ENCODE results near the gene GBP6. TPM values are rescaled to one million over a fixed set of nuclear protein-coding genes. Genes with fewer than 3 reads are reported as not detected.
A peak's percentile ranks its signal among the peaks of the same experiment; 100 is the strongest.
"Not testable (repeated sequence)": the region's sequence is repeated elsewhere in the genome, so short reads cannot be mapped to it uniquely, and the experiment has no call there.

The GBP6 gene, protein sequence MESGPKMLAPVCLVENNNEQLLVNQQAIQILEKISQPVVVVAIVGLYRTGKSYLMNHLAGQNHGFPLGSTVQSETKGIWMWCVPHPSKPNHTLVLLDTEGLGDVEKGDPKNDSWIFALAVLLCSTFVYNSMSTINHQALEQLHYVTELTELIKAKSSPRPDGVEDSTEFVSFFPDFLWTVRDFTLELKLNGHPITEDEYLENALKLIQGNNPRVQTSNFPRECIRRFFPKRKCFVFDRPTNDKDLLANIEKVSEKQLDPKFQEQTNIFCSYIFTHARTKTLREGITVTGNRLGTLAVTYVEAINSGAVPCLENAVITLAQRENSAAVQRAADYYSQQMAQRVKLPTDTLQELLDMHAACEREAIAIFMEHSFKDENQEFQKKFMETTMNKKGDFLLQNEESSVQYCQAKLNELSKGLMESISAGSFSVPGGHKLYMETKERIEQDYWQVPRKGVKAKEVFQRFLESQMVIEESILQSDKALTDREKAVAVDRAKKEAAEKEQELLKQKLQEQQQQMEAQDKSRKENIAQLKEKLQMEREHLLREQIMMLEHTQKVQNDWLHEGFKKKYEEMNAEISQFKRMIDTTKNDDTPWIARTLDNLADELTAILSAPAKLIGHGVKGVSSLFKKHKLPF
- not detected in 2 replicates for total RNA-seq

GRCh38 chr1:89363638-89364536 lies at the start of gene GBP6:
Gene GBP6 (plus strand): TSS chr1:89364059. CDS start chr1:89368552, 4,493 bp downstream.
- intact Hi-C loops (cut with micrococcal nuclease): loop anchor here (2.0 kb wide), 1 partner anchor 87 kb away; no protein-coding TSS in a partner anchor
- Mint-ChIP-seq H3K27ac (no peak within 1 kb of the TSS), H3K9me3 (no peaks in the 10 kb centered on the region), H3K4me1 (ENCODE audit: low read depth) (peaks cover 17% of the 10 kb centered on the region), H3K27me3 (ENCODE audit: low read depth) (peaks cover 26% of the 10 kb centered on the region), H3K4me3 (ENCODE audit: low read depth) (peak within 1 kb of the TSS; percentile 35), H3K36me3 (ENCODE audit: low read depth) (no peaks in the 10 kb centered on the region)
- DNase-seq (ENCODE audit: low spot score): no peak

- H3K36me3 Mint-ChIP-seq (ENCODE audit: low read depth): peaks cover 27% of the 10 kb centered on the region
- DNase-seq (ENCODE audit: low spot score): no peak
- no peak overlapping the region for H3K27ac Mint-ChIP-seq
- peaks cover 65% of the 10 kb centered on the region for H3K9me3 Mint-ChIP-seq
- no peaks in the 10 kb centered on the region for H3K4me1 Mint-ChIP-seq (ENCODE audit: low read depth)
- intact Hi-C loops (cut with micrococcal nuclease): no loop called here
- H3K27me3 Mint-ChIP-seq (ENCODE audit: low read depth): peaks cover 12% of the 10 kb centered on the region
- no peak overlapping the region for H3K4me3 Mint-ChIP-seq (ENCODE audit: low read depth)
Measured at GRCh38 chr1:89322402-89322801, 41.5 kb upstream of the GBP6 start.

GRCh38 chr1:89331890-89332289 lies 32.0 kb upstream of the GBP6 start:
- intact Hi-C loops (cut with micrococcal nuclease): no loop called here
- peaks cover 7% of the 10 kb centered on the region for H3K36me3 Mint-ChIP-seq (ENCODE audit: low read depth)

GRCh38 chr1:89332461-89332860 lies 31.4 kb upstream of the GBP6 start:
- H3K27me3 Mint-ChIP-seq (ENCODE audit: low read depth): peaks cover 10% of the 10 kb centered on the region
- no peak overlapping the region for H3K4me3 Mint-ChIP-seq (ENCODE audit: low read depth)
- no peaks in the 10 kb centered on the region for H3K4me1 Mint-ChIP-seq (ENCODE audit: low read depth)
- intact Hi-C loops (cut with micrococcal nuclease): no loop called here
- H3K9me3 Mint-ChIP-seq: peaks cover 19% of the 10 kb centered on the region
- H3K27ac Mint-ChIP-seq: no peak overlapping the region
- no peak for DNase-seq (ENCODE audit: low spot score)
- peaks cover 7% of the 10 kb centered on the region for H3K36me3 Mint-ChIP-seq (ENCODE audit: low read depth)

More at GRCh38 chr1:89331890-89332289, 32.0 kb upstream of the GBP6 start:
- no peak for DNase-seq (ENCODE audit: low spot score)
- H3K27me3 Mint-ChIP-seq (ENCODE audit: low read depth): peaks cover 10% of the 10 kb centered on the region
- H3K9me3 Mint-ChIP-seq: peaks cover 19% of the 10 kb centered on the region
- H3K4me3 Mint-ChIP-seq (ENCODE audit: low read depth): no peak overlapping the region
- H3K4me1 Mint-ChIP-seq (ENCODE audit: low read depth): no peaks in the 10 kb centered on the region
- H3K27ac Mint-ChIP-seq: no peak overlapping the region

GRCh38 chr1:89335486-89335885 lies 28.4 kb upstream of the GBP6 start:
- no peak overlapping the region for H3K27ac Mint-ChIP-seq
- peaks cover 10% of the 10 kb centered on the region for H3K9me3 Mint-ChIP-seq
- no peak overlapping the region for H3K4me3 Mint-ChIP-seq (ENCODE audit: low read depth)
- H3K4me1 Mint-ChIP-seq (ENCODE audit: low read depth): no peaks in the 10 kb centered on the region
- no peaks in the 10 kb centered on the region for H3K36me3 Mint-ChIP-seq (ENCODE audit: low read depth)
- intact Hi-C loops (cut with micrococcal nuclease): no loop called here
- DNase-seq (ENCODE audit: low spot score): no peak
- peaks cover 13% of the 10 kb centered on the region for H3K27me3 Mint-ChIP-seq (ENCODE audit: low read depth)

DNA sequence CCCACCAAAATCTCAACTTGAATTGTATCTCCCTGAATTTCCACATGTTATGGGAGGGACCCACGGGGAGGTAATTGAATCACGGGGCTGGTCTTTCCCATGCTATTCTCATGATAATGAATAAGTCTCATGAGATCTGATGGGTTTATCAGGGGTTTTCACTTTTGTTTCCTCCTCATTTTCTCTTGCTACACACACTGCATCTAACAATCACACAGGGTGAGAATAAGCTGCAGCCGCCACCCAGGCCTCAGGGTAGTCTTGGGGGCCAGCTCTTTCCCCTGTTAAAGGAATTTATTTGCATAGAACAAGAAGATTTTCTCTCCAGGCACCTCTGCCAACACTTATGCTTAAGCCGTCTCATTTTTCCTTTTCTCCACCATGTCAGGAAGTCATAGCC lies 26.0 kb upstream of the GBP6 start:
- intact Hi-C loops (cut with micrococcal nuclease): no loop called here
- DNase-seq (ENCODE audit: low spot score): no peak
- H3K27me3 Mint-ChIP-seq (ENCODE audit: low read depth): peaks cover 9% of the 10 kb centered on the region
- no peaks in the 10 kb centered on the region for H3K4me1 Mint-ChIP-seq (ENCODE audit: low read depth)
- no peak overlapping the region for H3K27ac Mint-ChIP-seq
- H3K4me3 Mint-ChIP-seq (ENCODE audit: low read depth): no peak overlapping the region
- peaks cover 6% of the 10 kb centered on the region for H3K9me3 Mint-ChIP-seq
- no peaks in the 10 kb centered on the region for H3K36me3 Mint-ChIP-seq (ENCODE audit: low read depth)

DNA sequence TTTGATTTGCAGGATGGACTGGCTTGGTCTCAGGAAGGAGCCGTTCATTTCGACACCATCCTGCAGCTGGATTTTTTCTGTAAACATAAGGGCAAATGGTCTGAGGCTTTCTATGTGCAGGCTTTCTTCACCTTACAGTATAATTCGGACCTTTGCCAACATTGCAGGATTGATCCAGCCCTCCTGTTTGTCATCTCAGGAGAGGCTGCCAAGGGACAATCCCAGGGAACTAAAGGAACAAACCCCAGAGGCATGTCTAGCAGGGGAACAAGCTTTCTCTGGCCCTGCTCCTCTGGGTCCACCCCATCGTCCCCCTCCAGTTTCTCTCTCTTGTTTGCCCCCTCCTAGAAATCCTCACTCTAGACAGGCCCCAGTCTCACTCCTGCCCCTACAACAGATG lies 24.8 kb upstream of the GBP6 start:
- no peak overlapping the region for H3K27ac Mint-ChIP-seq
- H3K9me3 Mint-ChIP-seq: peaks cover 6% of the 10 kb centered on the region
- intact Hi-C loops (cut with micrococcal nuclease): no loop called here
- DNase-seq (ENCODE audit: low spot score): no peak
- no peak overlapping the region for H3K4me3 Mint-ChIP-seq (ENCODE audit: low read depth)
- peaks cover under 1% of the 10 kb centered on the region for H3K4me1 Mint-ChIP-seq (ENCODE audit: low read depth)
- peaks cover 6% of the 10 kb centered on the region for H3K27me3 Mint-ChIP-seq (ENCODE audit: low read depth)
- H3K36me3 Mint-ChIP-seq (ENCODE audit: low read depth): no peaks in the 10 kb centered on the region

DNA sequence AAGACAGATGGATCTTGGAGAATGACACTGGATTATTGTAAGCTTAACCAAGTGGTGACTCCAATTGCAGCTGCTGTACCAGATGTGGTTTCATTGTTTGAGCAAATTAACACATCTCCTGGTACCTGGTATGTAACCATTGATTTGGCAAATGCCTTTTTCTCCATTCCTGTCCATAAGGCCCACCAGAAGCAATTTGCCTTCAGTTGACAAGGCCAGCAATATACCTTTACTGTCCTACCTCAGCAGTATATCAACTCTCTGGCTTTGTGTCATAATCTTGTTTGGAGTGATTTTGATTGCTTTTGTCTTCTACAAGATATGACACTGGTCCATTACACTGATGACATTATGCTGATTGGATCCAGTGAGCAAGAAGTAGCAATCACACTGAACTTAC lies 18.4 kb upstream of the GBP6 start:
- H3K4me1 Mint-ChIP-seq (ENCODE audit: low read depth); H3K27ac Mint-ChIP-seq; H3K4me3 Mint-ChIP-seq (ENCODE audit: low read depth); H3K27me3 Mint-ChIP-seq (ENCODE audit: low read depth); H3K9me3 Mint-ChIP-seq; H3K36me3 Mint-ChIP-seq (ENCODE audit: low read depth); intact Hi-C loops (cut with micrococcal nuclease); DNase-seq (ENCODE audit: low spot score): not testable (repeated sequence)

DNA sequence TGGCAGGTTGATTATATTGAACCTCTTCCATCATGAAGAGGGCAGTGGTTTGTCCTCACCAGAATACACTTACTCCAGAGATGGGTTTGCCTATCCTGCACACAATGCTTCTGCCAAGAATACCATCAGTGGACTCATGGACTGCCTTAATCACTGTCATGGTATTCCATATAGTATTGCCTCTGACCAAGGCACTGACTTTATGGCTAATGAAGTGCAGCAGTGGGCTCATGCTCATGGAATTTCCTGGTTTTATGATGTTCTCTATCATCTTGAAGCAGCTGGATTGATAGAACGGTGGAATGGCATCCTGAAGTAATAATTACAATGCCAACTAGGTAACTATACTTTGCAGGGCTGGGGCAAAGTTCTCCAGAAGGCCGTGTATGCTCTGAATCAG lies 16.6 kb upstream of the GBP6 start:
- DNase-seq (ENCODE audit: low spot score): no peak

GRCh38 chr1:89350298-89350697 lies 13.6 kb upstream of the GBP6 start:
- Mint-ChIP-seq H3K9me3 (no peaks in the 10 kb centered on the region), H3K27me3 (ENCODE audit: low read depth) (peaks cover 9% of the 10 kb centered on the region), H3K4me1 (ENCODE audit: low read depth) (peaks cover 11% of the 10 kb centered on the region), H3K36me3 (ENCODE audit: low read depth) (no peaks in the 10 kb centered on the region), H3K27ac (no peak overlapping the region), H3K4me3 (ENCODE audit: low read depth) (no peak overlapping the region)
- intact Hi-C loops (cut with micrococcal nuclease): no loop called here
- DNase-seq (ENCODE audit: low spot score): no peak

More for the DNA sequence above, 16.6 kb upstream of the GBP6 start:
- H3K36me3 Mint-ChIP-seq (ENCODE audit: low read depth): no peaks in the 10 kb centered on the region
- H3K27ac Mint-ChIP-seq: no peak overlapping the region
- no peaks in the 10 kb centered on the region for H3K9me3 Mint-ChIP-seq
- peaks cover 9% of the 10 kb centered on the region for H3K27me3 Mint-ChIP-seq (ENCODE audit: low read depth)
- H3K4me1 Mint-ChIP-seq (ENCODE audit: low read depth): peaks cover 8% of the 10 kb centered on the region
- intact Hi-C loops (cut with micrococcal nuclease): no loop called here
- no peak overlapping the region for H3K4me3 Mint-ChIP-seq (ENCODE audit: low read depth)

DNA sequence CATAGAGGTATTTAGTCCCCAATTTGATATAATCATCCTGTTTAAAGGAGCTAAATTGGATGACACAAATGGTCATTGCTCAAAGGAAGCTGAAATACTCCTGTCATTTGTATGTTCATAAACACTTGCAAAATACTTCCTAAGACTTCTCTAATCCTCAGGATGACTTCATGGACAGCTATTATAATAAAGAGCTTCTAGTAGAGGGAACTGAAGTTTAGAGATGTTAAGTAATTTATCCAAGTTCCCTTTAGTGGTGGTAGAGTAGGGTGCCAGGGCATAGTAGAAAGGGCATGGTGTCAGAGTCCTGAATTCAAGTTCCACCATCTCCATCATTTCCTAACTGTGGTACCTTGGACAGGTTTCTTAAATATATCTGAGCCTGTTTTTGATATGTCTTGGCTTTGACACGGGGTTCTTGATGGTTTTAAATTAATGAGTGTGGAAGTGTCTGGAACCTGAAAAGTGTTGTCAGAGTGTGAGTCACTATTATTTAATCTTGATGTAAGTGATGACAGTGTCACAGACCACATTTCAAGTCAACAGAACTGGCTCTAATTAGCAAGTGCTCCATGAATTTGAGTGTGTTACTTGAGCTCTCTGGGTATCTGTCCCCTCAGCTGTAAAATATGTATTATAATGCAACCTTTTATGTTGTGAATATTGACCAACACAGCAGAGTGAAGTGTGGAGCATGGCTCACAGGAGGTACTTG lies 12.1 kb upstream of the GBP6 start:
- no peaks in the 10 kb centered on the region for H3K9me3 Mint-ChIP-seq
- no peak for DNase-seq (ENCODE audit: low spot score)
- peaks cover 9% of the 10 kb centered on the region for H3K27me3 Mint-ChIP-seq (ENCODE audit: low read depth)
- H3K27ac Mint-ChIP-seq: no peak overlapping the region
- H3K4me3 Mint-ChIP-seq (ENCODE audit: low read depth): no peak overlapping the region
- H3K4me1 Mint-ChIP-seq (ENCODE audit: low read depth): peaks cover 18% of the 10 kb centered on the region
- H3K36me3 Mint-ChIP-seq (ENCODE audit: low read depth): no peaks in the 10 kb centered on the region
- intact Hi-C loops (cut with micrococcal nuclease): no loop called here

GRCh38 chr1:89352421-89352820 lies 11.4 kb upstream of the GBP6 start:
- H3K9me3 Mint-ChIP-seq: no peaks in the 10 kb centered on the region
- no peak overlapping the region for H3K4me3 Mint-ChIP-seq (ENCODE audit: low read depth)
- H3K27me3 Mint-ChIP-seq (ENCODE audit: low read depth): peaks cover 9% of the 10 kb centered on the region
- no peak overlapping the region for H3K27ac Mint-ChIP-seq
- no peaks in the 10 kb centered on the region for H3K36me3 Mint-ChIP-seq (ENCODE audit: low read depth)
- intact Hi-C loops (cut with micrococcal nuclease): no loop called here
- DNase-seq (ENCODE audit: low spot score): no peak
- peaks cover 25% of the 10 kb centered on the region for H3K4me1 Mint-ChIP-seq (ENCODE audit: low read depth)
